Measurements from ENCODE around the gene GTF2F2. TPM values are rescaled to one million over a fixed set of nuclear protein-coding genes. Genes with fewer than 3 reads are reported as not detected.

The GTF2F2 gene
- total RNA-seq, 1 experiment from 2014 or later: 40.1 TPM

DNA sequence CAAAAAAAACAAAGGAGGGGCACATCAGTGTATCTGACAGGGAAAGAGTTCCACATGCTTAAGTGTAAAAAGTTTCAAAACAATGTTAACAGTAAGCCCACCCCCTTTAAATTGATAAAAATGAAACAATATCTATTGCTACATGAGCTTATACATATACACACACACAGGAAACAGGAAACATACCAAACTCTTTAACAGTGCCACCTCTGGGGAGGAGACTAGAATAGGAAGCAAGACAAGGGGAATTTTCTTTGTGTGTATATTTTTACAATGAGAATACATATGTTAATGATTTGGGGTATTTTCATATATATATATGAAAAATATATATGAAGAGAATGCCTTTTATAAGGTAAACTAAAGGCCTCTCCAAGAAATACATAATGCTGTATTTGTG, 175.9 kb downstream of the GTF2F2 start:
- no peak overlapping the region for H3K4me3 ChIP-seq (replicated peaks in 1 of 2; ENCODE audit: low read depth in 1 of 2, low read length in 2 of 2)
- no TSS peak for BruUV-seq (replicated peaks)
- no peak overlapping the region for H3K27ac ChIP-seq (ENCODE audit: low read depth, low read length)
- RAD21 ChIA-PET (ENCODE audit: low non-redundant PET in 1 of 2, low total read pairs in 2 of 2, uncharacterized antibody in 2 of 2, unreplicated experiment in 2 of 2): no interaction called here
- ATAC-seq (no peak), DNase-seq (ENCODE audit: low read depth, low spot score) (no peak)
- H3K4me1 ChIP-seq (ENCODE audit: control insufficient read depth in 1 of 2, insufficient read depth in 2 of 2, low read length in 2 of 2): peaks cover 18 to 28% of the 10 kb centered on the region in 2 experiments
- no peak overlapping the region for H3K9ac ChIP-seq (ENCODE audit: low read length)
- intact Hi-C loops (cut with micrococcal nuclease): no loop called here
- H3K4me2 ChIP-seq (ENCODE audit: low read length): no peak overlapping the region
- H2AFZ ChIP-seq (ENCODE audit: low read depth, low read length, poor library complexity, severe bottlenecking): no peak overlapping the region
- TF ChIP-seq SIN3A (IDR thresholded peaks at IDR 0.05; ENCODE audit: low read depth) (no peak), TCF7L2 (IDR thresholded peaks at IDR 0.05; ENCODE audit: borderline replicate concordance, extremely low read depth, insufficient read depth, insufficient read length) (no peak), POLR2AphosphoS5 (IDR thresholded peaks at IDR 0.05; ENCODE audit: low read depth, low read length) (no peak), EZH2 (IDR thresholded peaks at IDR 0.05) (no peak), ZNF274 (IDR thresholded peaks at IDR 0.05; ENCODE audit: low read depth, low read length) (no peak), SP1 (IDR thresholded peaks at IDR 0.05; ENCODE audit: low read depth) (no peak), ZFX (IDR thresholded peaks at IDR 0.05) (no peak)
- TF ChIP-seq, protein P1, sequence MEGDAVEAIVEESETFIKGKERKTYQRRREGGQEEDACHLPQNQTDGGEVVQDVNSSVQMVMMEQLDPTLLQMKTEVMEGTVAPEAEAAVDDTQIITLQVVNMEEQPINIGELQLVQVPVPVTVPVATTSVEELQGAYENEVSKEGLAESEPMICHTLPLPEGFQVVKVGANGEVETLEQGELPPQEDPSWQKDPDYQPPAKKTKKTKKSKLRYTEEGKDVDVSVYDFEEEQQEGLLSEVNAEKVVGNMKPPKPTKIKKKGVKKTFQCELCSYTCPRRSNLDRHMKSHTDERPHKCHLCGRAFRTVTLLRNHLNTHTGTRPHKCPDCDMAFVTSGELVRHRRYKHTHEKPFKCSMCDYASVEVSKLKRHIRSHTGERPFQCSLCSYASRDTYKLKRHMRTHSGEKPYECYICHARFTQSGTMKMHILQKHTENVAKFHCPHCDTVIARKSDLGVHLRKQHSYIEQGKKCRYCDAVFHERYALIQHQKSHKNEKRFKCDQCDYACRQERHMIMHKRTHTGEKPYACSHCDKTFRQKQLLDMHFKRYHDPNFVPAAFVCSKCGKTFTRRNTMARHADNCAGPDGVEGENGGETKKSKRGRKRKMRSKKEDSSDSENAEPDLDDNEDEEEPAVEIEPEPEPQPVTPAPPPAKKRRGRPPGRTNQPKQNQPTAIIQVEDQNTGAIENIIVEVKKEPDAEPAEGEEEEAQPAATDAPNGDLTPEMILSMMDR (IDR thresholded peaks at IDR 0.05 in 2 of 3, conservative IDR thresholded peaks at IDR 0.05 in 1 of 3; ENCODE audit: borderline replicate concordance in 1 of 3, insufficient read depth in 1 of 3, low read depth in 2 of 3, low read length in 2 of 3): no peak
- TF ChIP-seq, protein P2, sequence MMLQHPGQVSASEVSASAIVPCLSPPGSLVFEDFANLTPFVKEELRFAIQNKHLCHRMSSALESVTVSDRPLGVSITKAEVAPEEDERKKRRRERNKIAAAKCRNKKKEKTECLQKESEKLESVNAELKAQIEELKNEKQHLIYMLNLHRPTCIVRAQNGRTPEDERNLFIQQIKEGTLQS (IDR thresholded peaks at IDR 0.05): no peak
- TF ChIP-seq, protein P3, sequence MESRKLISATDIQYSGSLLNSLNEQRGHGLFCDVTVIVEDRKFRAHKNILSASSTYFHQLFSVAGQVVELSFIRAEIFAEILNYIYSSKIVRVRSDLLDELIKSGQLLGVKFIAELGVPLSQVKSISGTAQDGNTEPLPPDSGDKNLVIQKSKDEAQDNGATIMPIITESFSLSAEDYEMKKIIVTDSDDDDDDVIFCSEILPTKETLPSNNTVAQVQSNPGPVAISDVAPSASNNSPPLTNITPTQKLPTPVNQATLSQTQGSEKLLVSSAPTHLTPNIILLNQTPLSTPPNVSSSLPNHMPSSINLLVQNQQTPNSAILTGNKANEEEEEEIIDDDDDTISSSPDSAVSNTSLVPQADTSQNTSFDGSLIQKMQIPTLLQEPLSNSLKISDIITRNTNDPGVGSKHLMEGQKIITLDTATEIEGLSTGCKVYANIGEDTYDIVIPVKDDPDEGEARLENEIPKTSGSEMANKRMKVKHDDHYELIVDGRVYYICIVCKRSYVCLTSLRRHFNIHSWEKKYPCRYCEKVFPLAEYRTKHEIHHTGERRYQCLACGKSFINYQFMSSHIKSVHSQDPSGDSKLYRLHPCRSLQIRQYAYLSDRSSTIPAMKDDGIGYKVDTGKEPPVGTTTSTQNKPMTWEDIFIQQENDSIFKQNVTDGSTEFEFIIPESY (IDR thresholded peaks at IDR 0.05; ENCODE audit: extremely low read depth, insufficient replicate concordance, low read length): no peak
- no peaks in the 10 kb centered on the region for H3K79me2 ChIP-seq (ENCODE audit: insufficient read depth, low read length)
- CTCF ChIA-PET: no interaction called here
- no peaks in the 10 kb centered on the region for H3K36me3 ChIP-seq (ENCODE audit: control insufficient read depth in 1 of 2, insufficient read depth in 2 of 2, low read length in 2 of 2)
- no peaks in the 10 kb centered on the region for H3K9me3 ChIP-seq (ENCODE audit: control insufficient read depth in 1 of 2, insufficient read depth in 1 of 2, low read depth in 1 of 2, low read length in 2 of 2)
- H4K20me1 ChIP-seq (ENCODE audit: insufficient read depth): no peaks in the 10 kb centered on the region
- no peaks in the 10 kb centered on the region for H3K9me2 ChIP-seq (ENCODE audit: insufficient read depth)
- POLR2A ChIA-PET: no interaction called here
- no peaks in the 10 kb centered on the region for H3K27me3 ChIP-seq (ENCODE audit: insufficient read depth, low read length)

Measured in HCT116 (cell line).